Endodermal cell (in vitro differentiated cells): Measurements from ENCODE around the gene GRB10. TPM values are rescaled to one million over a fixed set of nuclear protein-coding genes. Genes with fewer than 3 reads are reported as not detected.

Source experiments
- DNase-seq: peaks from one replicate; pipeline ENCODE4 v3.0.0-alpha.2; 2017
- H3K27ac ChIP-seq: 2 replicates; pipeline ENCODE4 v1.5.1; 2013; ENCODE audit warnings: mild to moderate bottlenecking, low read depth, low read length, moderate library complexity
- H3K27me3 ChIP-seq: 2 replicates; pipeline ENCODE4 v1.6.1; 2013; ENCODE audit warnings: mild to moderate bottlenecking, low read length, moderate library complexity; ENCODE audit not compliant: insufficient read depth, control insufficient read depth, poor library complexity, severe bottlenecking
- H3K36me3 ChIP-seq: 2 replicates; pipeline ENCODE4 v1.7.0; 2013; ENCODE audit warnings: mild to moderate bottlenecking, low read length, moderate library complexity; ENCODE audit not compliant: control insufficient read depth, insufficient read depth
- H3K4me1 ChIP-seq: one replicate; pipeline ENCODE4 v1.7.0; 2013; ENCODE audit warnings: low read length; ENCODE audit not compliant: control insufficient read depth, insufficient read depth
- H3K4me3 ChIP-seq: 2 replicates; pipeline ENCODE4 v1.5.1; 2013; ENCODE audit warnings: mild to moderate bottlenecking, low read length, moderate library complexity
- H3K9ac ChIP-seq: 2 replicates; pipeline ENCODE4 v1.6.1; 2013; ENCODE audit warnings: mild to moderate bottlenecking, low read length, moderate library complexity; ENCODE audit not compliant: poor library complexity, severe bottlenecking; ENCODE audit errors: extremely low read depth
- H3K9me3 ChIP-seq: 2 replicates; pipeline ENCODE4 v1.6.1; 2013; ENCODE audit warnings: mild to moderate bottlenecking, low read length, moderate library complexity; ENCODE audit not compliant: control insufficient read depth
- H3K27ac Mint-ChIP-seq: 2 replicates; pipeline ENCODE4 v1.8.0; 2020; ENCODE audit warnings: mixed read lengths
- H3K27me3 Mint-ChIP-seq: 2 replicates; pipeline ENCODE4 v1.8.0; 2021; ENCODE audit warnings: mild to moderate bottlenecking, mixed read lengths; ENCODE audit not compliant: insufficient read depth
- H3K36me3 Mint-ChIP-seq: 2 replicates; pipeline ENCODE4 v1.8.0; 2020; ENCODE audit warnings: low read depth, mixed read lengths
- H3K4me1 Mint-ChIP-seq: 2 replicates; pipeline ENCODE4 v1.8.0; 2020; ENCODE audit warnings: mixed read lengths
- H3K4me3 Mint-ChIP-seq: 2 replicates; pipeline ENCODE4 v1.8.0; 2020; ENCODE audit warnings: mild to moderate bottlenecking, moderate library complexity, mixed read lengths
- H3K9me3 Mint-ChIP-seq: 2 replicates; pipeline ENCODE4 v1.8.0; 2020; ENCODE audit warnings: mild to moderate bottlenecking, mixed read lengths
- WGBS, 2 experiments: methylation state at CpG; one replicate each; pipeline versions ENCODE4 v1.1.5 to v1.1.7; 2013; ENCODE audit warnings: missing lambda C conversion rate in 2 of 2, mixed read lengths in 1 of 2; ENCODE audit not compliant: insufficient coverage in 1 of 2, insufficient read length in 1 of 2; 5-methylcytosine and 5-hydroxymethylcytosine counted together
- total RNA-seq, 2 donors: library from RNA; stranded (reverse); fragmentation: NEBNext Ultra II Directional in 1 of 2; extraction: Animal tissue kit (Norgen Biotek cat#: 25700) in 1 of 2; gene quantifications; 2 replicates in 1 of 2; 3 replicates in 1 of 2; pipeline ENCODE4 v1.2.1, GENCODE V29; 2021
- TF ChIP-seq, protein P1 (sequence below): fragments of 200-600 bp; sonication (generic); conservative IDR thresholded peaks from 2 replicates; pipeline ENCODE4 v1.5.0; 2021; ENCODE audit warnings: antibody characterized with exemption, mild to moderate bottlenecking

Gene GRB10
- total RNA-seq, 2 donors from 2014 or later: 71.9 to 97.5 TPM

DNA sequence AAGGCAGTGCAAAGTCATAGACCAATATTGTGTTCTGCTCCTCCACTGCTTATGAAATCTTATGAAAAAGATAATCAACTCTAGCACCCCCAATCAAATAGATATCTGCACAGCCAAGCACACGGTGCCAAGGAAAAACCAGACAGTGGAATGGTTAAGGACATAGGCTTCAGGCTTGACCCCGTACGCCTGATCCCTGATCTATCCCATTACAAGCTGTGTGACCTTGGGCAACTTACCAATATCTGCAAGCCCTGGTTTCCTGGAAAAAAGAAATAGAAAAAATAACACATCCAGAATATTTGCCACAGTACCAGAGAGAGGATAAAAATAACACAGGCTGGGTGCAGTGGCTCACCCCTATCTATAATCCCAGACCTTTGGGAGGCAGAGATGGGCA, 56.9 kb downstream of the GRB10 start:
- H3K9me3 ChIP-seq: no peaks in the 10 kb centered on the region

DNA sequence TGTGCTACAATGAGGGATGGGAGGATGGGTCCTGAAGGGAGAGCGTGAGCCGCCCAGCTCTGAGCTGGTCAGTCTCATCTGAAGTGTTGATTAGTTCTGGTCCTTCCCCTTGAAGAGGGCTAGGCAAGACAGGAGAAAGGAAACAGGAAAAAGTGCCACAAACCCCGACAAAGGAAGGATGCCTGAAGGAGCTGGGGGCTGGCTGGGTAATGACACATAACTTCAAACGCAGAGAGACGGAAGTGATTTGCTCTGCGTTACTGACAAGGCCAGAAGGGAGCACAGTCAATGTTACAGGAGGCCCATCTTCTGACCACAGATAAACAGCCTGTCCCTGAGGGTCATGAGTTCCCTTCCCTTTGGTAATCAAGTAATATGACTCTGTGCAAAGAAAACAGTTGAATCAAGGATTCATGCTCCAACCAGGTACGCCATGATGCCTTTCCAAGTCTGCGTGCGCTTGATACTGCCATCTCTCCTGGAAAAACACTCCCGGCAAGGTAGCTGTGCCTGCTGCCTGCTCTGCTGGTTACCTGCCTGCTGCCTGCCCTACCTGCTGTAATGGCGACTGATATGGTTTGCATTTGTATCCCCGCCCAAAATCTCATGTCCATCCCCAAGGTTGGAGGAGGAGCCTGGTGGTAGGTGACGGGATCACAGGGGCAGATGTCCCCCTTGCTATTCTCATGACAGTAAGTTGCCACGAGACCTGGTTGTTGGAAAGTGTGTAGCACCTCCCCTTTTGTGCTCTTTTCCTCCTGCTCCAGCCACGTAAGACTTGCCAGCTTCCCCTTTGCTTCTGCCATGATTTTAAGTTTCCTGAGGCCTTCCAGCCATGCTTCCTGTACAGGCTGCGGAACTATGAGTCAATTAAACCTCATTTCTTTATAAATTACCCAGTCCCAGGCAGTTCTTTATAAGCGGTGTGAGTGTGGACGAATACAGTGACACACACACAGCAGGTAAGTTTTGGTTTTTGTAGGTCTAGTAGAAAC, 57.9 kb downstream of the GRB10 start:
- Mint-ChIP-seq H3K4me1 (peaks cover 8% of the 10 kb centered on the region), H3K27me3 (no peaks in the 10 kb centered on the region)
- 89 to 95% methylated on average over 11 to 17 of the region's 18 CpGs for WGBS, 2 experiments

More for the DNA sequence above, 56.9 kb downstream of the GRB10 start:
- 94% methylated on average over 3 of the region's 3 CpGs; no CpG with 5 or more reads in 1 of the 2 experiments for WGBS, 2 experiments
- Mint-ChIP-seq H3K4me1 (peaks cover 7% of the 10 kb centered on the region), H3K4me3 (no peak overlapping the region), H3K36me3 (peaks cover 29% of the 10 kb centered on the region), H3K27ac (no peak overlapping the region), H3K27me3 (no peaks in the 10 kb centered on the region), H3K9me3 (no peaks in the 10 kb centered on the region)
- TF ChIP-seq, protein P1, sequence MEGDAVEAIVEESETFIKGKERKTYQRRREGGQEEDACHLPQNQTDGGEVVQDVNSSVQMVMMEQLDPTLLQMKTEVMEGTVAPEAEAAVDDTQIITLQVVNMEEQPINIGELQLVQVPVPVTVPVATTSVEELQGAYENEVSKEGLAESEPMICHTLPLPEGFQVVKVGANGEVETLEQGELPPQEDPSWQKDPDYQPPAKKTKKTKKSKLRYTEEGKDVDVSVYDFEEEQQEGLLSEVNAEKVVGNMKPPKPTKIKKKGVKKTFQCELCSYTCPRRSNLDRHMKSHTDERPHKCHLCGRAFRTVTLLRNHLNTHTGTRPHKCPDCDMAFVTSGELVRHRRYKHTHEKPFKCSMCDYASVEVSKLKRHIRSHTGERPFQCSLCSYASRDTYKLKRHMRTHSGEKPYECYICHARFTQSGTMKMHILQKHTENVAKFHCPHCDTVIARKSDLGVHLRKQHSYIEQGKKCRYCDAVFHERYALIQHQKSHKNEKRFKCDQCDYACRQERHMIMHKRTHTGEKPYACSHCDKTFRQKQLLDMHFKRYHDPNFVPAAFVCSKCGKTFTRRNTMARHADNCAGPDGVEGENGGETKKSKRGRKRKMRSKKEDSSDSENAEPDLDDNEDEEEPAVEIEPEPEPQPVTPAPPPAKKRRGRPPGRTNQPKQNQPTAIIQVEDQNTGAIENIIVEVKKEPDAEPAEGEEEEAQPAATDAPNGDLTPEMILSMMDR: no peak
- no peak overlapping the region for H3K4me3 ChIP-seq
- no peak overlapping the region for H3K27ac ChIP-seq
- no peak overlapping the region for H3K9ac ChIP-seq
- H3K4me1 ChIP-seq: no peaks in the 10 kb centered on the region
- DNase-seq: no peak
- no peaks in the 10 kb centered on the region for H3K27me3 ChIP-seq
- peaks cover 67% of the 10 kb centered on the region for H3K36me3 ChIP-seq

DNA sequence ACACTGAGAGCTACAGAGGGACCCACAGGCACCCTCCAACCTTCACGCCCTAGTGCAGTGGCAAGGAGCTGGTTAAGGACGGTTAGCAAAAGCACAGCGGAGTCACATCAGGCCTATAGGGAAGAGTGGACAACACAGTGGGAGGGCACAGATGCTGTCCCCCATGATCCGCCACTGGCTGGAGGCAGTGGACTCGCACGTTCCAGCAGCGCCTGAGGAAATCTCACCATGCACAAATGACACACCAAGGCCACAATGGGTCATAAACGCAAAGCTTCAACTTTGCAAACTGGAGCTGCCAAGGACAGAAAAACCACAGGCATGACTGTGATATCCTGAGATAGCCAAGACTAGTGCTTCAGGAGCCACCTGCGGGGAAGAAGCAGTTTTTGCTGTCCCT, 58.8 kb downstream of the GRB10 start:
- no peak for DNase-seq
- H3K27ac Mint-ChIP-seq: no peak overlapping the region
- peaks cover 15% of the 10 kb centered on the region for H3K4me1 Mint-ChIP-seq
- no peaks in the 10 kb centered on the region for H3K27me3 Mint-ChIP-seq
- H3K9me3 ChIP-seq: no peaks in the 10 kb centered on the region
- H3K36me3 Mint-ChIP-seq: peaks cover 22% of the 10 kb centered on the region
- no peaks in the 10 kb centered on the region for H3K27me3 ChIP-seq
- H3K4me3 ChIP-seq: no peak overlapping the region
- TF ChIP-seq, protein P1: no peak
- H3K27ac ChIP-seq: no peak overlapping the region
- peaks cover 6% of the 10 kb centered on the region for H3K4me1 ChIP-seq
- H3K9ac ChIP-seq: no peak overlapping the region
- no peaks in the 10 kb centered on the region for H3K9me3 Mint-ChIP-seq
- no peak overlapping the region for H3K4me3 Mint-ChIP-seq
- H3K36me3 ChIP-seq: peaks cover 54% of the 10 kb centered on the region
- 96% methylated on average over 4 to 9 of the region's 9 CpGs for WGBS, 2 experiments

More for the DNA sequence above, 57.9 kb downstream of the GRB10 start:
- DNase-seq: peak; percentile 71
- H3K27me3 ChIP-seq: no peaks in the 10 kb centered on the region
- H3K27ac ChIP-seq: no peak overlapping the region
- H3K36me3 ChIP-seq: peaks cover 64% of the 10 kb centered on the region
- H3K9ac ChIP-seq: no peak overlapping the region
- no peaks in the 10 kb centered on the region for H3K9me3 ChIP-seq
- no peak overlapping the region for H3K4me3 ChIP-seq
- Mint-ChIP-seq H3K4me3 (no peak overlapping the region), H3K27ac (no peak overlapping the region), H3K36me3 (peaks cover 27% of the 10 kb centered on the region), H3K9me3 (no peaks in the 10 kb centered on the region)
- TF ChIP-seq, protein P1: peak; percentile 40
- peaks cover 3% of the 10 kb centered on the region for H3K4me1 ChIP-seq
